ENCODE measurements around the gene DCST1.

The DCST1 gene

DNA sequence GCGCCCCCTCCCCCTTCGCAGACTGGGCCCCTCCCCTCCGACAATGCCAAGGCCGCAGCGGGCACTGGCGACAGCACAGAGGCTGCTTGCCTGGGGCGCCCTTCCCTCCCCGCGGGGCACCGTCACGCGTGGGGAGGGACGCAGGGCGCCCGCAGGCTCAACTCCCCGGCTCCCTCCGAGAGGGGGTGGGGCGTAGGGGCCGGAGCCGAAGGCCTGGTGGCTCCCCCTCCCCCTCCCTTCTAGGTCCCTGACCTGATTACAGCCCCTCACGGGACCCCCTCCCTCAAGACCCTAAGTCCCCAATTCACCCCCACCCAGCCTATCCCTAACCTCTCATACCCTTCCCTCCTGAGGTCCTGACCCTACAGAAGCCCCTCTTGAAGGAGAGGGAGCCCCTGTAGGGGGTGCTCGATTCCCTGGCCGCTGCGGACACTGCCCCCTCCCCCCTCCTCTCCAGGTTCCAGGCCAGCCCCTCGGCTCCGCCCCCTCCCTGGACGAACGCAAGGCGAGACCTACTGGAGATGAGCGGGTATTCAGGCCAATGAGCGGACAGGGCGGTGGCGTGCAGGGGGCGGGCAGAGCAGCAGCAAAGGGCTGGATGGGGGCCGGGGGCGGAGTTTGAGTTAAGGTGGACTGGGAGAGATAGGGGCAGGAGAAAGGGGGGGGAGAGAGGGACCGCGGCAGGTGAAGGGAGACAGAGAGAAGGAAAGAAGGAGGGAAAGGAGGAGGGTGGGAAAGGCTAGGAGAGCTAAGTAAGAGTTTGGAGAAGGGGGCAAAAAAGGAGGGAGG is 31.8 kb upstream of the DCST1 start:
- peak; percentile 100 for DNase-seq (ENCODE audit: low spot score)

DNA sequence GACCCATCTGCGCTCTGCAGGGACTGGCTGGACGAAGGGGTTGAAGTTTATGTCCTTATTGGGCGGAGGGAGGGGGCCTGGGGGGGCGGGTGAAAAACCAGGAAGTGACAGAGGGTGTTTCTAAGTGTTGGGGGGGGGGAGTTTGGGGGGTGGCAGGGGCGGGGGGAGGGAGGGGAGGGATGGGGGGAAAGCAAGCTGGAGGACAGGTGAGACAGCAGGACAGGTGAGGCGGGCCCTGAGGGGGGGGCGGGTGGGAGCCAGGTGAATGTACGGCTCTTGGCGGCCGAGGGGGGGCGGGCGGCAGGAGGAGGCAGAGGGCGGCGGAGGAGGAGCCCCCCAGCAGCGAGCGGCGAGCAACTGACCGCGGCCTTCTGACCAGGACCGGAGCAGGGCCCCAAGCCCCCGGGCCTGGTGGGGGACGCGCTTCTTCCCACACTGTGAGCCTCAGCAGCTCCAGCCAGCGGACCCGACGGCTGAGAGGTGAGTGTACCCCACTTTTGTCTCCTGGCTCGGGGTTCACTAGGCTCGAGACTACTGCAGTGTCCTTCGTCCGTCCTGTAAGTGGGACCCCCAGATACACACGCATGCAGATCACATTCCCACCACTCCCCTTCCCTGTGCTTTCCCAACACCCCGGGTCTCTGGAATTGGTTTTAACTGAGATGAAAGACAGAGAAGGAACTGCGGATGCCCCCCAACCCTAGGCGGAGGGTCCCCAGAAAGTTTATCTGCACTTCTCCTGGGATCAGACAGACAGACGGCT is 31.0 kb upstream of the DCST1 start, which contains the start of gene ZBTB7B:
TSS of gene ZBTB7B (plus strand) at position 339 of the 763 bp plus-strand sequence. CDS start 11,859 bp downstream, outside the sequence.
- no peak for DNase-seq (ENCODE audit: low spot score)

DNA sequence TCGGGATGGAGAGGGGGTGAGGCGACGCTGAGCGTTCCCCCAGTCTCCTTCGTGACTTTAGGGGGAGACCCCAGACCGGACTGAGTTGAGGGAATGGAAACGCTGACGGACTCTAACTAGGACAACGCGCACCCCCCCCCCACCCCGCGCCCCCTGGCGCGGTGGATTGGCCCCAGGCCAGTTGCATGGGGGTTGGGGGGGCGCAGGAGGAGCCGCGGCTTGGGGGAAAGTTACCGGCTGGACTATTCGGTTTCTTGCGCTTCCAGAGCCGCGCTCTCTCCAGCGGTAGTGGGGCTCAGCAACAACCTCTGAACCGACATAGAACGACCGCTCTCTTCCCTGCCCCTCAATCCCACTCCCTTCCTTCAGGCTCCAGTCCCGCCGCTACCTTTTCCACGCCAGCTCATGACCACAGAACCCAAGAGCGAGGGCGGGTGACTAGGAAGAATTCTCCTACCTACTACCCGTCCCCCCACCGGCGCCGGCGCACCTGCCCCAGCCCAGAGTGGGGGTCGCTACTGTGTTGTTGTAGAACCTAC is 30.3 kb upstream of the DCST1 start:
- no peak for DNase-seq (ENCODE audit: low spot score)

DNA sequence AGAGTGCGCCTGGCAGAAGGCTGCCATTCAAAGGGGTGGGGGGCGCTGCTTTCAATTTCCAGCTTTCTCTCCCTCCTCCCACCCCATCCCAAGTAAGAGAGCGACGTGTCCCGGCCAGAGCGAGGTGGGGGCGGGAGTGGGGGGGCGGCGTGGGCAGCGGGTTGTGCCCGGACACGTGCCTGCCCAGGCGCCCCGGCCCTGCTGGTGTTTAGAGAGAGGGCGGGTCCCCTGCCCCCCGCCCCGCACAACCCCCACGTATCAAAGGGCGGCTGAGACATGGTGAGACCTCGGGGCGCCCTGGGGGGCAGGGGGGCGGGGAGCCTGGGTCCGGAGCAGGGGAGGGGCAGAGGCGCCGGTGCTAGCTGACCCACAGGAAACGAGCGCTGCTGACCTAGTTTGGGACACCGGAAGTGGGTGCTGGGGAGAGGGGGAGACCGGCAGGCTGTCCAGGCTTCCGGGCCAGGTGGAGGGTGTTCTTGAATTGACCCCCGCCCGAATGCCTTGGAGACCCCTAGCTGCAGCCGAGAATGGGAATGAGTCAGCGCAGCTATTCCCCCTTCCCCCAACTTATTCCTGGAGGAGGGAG is 29.8 kb upstream of the DCST1 start:
- DNase-seq (ENCODE audit: low spot score), result peak; percentile 61

GRCh38 chr1:155004352-155005075 is 29.1 kb upstream of the DCST1 start:
- no peak for DNase-seq (ENCODE audit: low spot score)

DNA sequence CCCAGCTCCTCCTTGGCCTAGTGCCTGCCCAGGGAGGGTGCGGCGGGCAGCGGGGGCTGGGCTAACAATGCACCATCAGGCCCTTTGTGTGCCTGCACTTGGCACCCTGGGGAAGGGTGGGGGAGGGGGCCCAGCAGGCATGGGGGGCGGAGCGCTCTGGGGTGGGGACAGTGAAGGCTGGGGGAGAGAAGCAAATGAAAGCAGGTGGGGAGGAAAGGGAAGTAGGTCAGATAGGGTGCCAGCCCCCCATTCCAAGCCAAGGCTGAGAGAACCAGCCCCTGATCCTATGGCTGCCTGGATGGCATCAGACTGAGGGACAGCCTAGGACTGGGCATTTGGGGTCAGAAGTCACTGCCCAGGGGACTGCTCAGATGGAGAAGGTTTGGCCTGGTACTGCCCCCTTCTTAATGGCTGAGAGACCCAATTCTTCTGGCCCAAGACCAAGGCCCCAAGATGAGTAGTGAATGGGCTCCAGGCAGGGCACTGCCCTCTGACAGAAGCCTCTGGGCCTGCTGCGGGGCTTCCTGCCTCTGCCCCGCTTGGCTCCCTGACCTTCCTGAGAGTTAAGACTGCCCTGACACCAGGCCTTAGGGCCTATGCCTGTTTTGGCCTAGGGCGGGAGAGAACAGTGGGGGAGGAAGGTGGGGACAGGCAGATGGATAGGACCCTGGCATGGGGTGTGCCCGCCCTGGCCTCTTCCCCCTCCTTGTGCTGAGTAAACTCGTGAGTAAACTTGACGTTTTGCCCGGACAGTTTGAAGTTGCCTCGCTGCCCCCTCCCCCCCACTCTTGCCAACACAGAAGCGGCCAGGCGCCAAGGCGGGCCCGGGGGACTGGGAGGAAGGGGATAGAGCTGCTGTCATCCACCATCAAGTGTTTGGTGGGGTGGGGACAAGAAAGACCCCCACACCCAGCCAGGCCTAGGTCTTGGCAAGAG is 28.3 kb upstream of the DCST1 start:
- peak; percentile 76 for DNase-seq (ENCODE audit: low spot score)

DNA sequence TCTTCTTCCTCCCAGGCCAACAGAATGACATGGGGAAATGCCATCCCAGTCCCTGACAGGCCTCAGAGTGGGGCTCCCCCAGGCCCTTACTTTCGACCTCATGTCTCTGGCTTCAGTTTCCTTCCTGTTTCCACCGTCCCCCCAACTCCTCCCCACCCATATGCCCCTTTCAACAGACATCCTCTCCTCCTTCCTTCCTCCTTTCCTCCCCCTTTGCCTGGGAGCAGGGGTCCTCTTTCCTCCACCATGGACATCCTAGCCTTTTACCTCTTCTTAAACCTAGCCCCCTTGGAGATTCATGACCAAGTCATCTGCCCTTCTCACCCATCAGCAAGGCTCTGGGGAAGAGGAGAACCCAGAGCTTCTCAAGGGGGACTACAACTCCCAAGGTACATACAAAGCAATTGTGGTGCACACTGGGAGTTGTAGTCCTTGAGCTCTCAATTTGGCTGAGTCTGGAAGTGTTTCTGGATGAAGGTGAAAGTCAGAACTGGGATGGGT is 27.0 kb upstream of the DCST1 start:
- peak; percentile 80 for DNase-seq (ENCODE audit: low spot score)

DNA sequence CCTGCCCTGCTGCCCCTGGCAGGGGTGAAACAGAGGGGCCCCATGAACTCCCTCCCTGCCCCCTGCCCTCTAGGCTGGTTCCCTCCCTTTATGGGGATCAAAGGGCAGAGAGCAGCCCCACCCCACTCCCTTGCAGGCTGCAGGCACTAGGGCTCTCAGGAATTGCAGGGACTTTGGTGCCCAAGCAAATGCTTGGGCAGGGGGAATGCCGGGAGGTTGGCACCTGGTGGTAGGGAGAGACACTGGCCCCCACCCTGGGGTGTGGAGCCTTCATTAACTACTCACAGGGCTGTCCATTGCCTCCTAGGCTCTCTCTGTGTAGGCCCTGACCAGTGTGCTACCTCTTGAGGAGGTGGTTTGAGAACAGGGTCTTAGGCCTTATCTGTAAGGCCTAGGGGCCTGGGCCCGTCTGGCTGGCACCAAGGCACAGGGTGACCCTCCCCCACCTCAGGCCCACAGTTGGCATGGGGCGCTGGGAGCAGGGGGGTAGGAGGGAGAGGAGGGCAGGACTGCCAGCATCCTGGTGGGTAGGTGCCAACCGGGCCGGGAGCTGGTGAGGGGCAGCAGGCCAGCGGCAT is 26.3 kb upstream of the DCST1 start:
- peak; percentile 59 for DNase-seq (ENCODE audit: low spot score)

DNA sequence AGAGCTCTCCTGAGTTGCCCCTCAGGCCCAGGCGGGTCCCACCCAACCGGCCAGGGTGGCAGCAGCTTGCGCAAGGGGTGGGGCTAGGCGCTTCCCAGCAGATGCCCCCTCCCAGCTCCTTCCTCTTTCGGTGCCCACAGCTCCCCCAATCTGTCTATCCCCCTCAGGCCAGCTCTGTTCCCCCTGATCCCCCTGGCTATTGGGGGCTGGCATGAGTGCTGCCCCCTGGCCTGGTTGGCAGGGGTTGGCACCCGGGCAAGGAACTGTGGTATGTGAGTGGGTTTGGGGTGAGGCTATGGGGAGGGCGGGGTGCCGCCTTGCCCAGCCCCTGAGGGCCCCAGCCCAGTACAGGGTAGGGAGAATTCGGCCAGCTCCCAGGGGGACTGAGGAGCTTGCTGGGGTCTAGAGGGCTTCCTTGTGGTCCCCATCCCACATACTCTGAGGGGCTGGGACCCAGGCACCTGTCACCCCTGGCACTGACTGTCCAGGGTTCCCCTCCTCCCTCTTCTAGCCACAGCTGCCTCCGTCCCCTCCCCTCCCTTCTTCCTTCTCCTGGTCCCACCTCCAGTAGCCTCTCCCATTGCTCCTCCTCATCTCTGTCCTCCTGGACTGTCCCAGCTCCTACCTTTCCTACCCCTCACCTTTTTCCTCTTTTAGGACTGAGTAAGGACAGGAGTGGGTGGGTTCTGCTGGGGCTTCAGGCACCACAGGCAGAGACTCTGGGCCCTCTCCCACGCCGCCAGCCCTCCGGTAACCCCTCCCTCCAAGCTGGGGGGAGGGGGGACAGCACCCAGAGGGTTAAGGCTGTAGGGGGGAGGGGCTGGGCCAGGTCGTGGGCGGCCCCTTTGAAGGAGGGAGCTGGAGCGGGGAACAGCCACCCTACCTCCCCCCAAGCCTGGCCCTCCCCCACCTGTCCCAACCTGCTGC is 25.3 kb upstream of the DCST1 start:
- DNase-seq (ENCODE audit: low spot score), result no peak

DNA sequence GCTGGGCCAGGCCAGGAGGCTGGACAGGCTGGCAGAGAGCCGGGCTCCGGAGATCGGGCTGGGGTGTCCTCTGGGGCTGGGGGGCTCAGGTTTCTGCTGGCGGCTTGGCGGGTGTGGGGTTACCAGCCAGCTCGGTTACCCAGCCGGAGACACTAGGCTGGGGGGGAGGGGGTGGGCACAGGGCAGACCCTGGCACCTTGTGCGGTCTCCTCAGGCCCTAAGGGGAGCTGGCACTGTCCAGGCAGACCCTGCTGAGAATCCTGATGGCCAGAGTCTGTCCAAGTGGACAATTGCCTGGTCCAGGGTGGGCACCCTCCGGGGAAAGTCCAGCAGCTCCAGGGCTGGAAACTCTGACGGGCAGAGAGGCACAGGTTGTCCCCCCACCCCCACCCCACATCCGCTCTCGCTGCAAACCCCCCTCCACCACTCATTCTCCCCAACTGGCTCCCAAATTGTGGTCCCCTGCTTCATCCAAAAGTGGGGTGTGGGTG is 24.4 kb upstream of the DCST1 start:
- no peak for DNase-seq (ENCODE audit: low spot score)

DNA sequence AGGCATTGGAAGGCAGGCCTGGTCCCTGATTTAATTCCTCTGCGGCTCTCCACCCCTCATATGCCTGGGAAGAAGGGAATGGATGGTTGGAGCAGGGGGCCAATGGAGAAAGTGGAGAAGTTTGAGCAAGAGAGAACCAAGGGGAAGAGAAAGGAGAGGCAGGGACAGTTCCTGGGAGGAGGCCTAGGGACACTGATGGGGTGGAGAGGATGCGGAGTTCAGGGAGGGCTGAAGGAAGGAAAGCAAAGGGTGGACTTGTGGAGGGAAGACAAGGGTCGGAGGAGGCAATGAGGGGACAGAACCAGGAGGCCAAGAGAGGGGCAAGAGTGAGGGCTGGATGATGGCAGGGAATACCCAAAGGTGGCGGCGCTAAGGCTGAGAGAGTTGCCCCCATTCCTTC is 23.9 kb upstream of the DCST1 start:
- no peak for DNase-seq (ENCODE audit: low spot score)

- DNase-seq (ENCODE audit: low spot score), result no peak
Observed at GRCh38 chr1:155010211-155010918, 23.3 kb upstream of the DCST1 start.

- DNase-seq (ENCODE audit: low spot score), result no peak
Observed at GRCh38 chr1:155011004-155011416, 22.6 kb upstream of the DCST1 start.

DNA sequence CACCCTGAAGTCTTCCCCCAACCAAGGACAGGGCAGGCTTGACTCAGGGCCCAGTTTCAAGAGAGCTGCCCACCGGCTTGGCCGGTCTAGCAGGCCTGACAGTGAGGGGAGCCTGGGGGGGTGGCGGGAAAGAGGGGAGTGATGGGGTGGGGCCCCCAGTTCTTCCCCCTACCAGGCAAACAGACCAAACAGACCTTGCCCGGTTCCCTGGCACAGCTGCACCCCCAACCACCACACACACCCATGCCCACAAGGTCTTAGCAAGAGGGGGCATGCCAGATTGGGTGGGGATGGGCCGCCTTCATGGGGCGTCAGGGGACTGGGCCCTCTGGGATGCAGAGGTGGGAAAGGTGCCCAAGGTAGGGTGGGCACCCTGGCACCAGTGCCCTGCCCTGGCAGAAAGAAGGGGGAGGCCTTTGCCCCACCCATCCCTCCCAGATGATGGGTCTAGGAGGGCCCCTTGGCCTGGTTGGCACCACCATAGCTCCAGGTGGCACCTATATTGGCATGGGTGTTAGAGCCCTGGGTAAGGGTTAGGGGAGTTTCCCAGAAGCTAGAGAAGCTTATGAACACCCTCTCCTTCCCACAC is 22.1 kb upstream of the DCST1 start:
- DNase-seq (ENCODE audit: low spot score), result no peak

- peak; percentile 92 for DNase-seq (ENCODE audit: low spot score)
Observed at GRCh38 chr1:155012026-155012546, 21.5 kb upstream of the DCST1 start.

GRCh38 chr1:155012776-155013602 is 20.6 kb upstream of the DCST1 start:
- no peak for DNase-seq (ENCODE audit: low spot score)

DNA sequence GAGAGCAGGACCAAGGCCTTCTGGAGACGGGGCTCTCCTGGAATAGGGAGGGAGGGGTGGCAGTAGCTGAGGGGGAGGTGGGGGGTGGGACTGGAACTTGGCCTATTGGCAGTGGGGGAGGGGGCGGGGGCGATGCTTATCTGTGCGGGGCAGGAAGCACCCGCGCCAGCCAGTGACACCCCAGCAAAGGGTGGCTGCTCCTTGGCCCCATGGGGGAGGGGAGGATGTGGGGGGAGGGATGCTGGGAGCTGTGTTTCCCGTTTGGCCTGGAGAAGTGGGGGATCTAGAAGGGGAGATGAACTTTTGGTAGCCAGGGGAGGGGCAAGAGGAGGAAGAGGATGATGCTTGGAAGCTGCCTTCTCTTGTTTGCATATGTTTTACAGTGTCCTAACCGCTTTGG is 20.0 kb upstream of the DCST1 start:
- no peak for DNase-seq (ENCODE audit: low spot score)

All from Ammon's horn (tissue), 1 donor.